Endothelial cell (in vitro differentiated cells): ENCODE data around the gene PTGFR. TPM values are rescaled to one million over a fixed set of nuclear protein-coding genes. Genes with fewer than 3 reads are reported as not detected.

Source experiments
- total RNA-seq: library from RNA; stranded (reverse); fragmentation: NEBNext Ultra II Directional; extraction: Animal tissue kit (Norgen Biotek cat#: 25700); gene quantifications from one replicate; pipeline ENCODE4 v1.2.1, GENCODE V29; 2021; ENCODE audit not compliant: unreplicated experiment

The PTGFR gene
- total RNA-seq, 1 donor from 2014 or later = 0.41 TPM

Other genes with a start within 250 kb of the PTGFR start
- gene IFI44L, start 129.5 kb downstream of the PTGFR start, total RNA-seq = 0.59 TPM
- 0.69 TPM for gene IFI44, start 158.9 kb downstream of the PTGFR start, total RNA-seq